ENCODE data around the gene TOMM70.

DNA sequence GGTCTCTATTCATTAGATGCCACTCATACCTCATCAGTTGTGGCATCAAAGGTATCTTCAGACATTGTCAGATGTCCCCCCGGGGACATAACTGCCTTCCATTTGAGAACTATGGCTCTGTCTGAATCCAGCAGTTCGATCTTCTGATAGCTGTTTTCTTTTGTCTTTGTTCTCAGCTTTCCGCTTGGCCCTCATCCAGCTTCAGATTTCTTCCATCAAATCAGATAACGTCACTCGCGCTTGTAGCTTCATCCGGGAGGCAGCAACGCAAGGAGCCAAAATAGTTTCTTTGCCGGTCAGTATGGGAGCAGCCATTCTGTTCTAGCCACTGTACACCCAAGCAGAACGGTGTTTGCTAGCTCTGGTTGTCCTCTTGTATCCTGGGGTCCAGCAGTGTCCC is 62.0 kb downstream of the TOMM70 start:
- no peak for TF ChIP-seq POLR2A (IDR thresholded peaks at IDR 0.05; ENCODE audit: low read depth, low read length)
- no peak for TF ChIP-seq POLR2AphosphoS5 (IDR thresholded peaks at IDR 0.05; ENCODE audit: low read depth, low read length)

Measured in GM12892 (cell line).